Measurements from ENCODE around the gene ASIC2.

Gene ASIC2

DNA sequence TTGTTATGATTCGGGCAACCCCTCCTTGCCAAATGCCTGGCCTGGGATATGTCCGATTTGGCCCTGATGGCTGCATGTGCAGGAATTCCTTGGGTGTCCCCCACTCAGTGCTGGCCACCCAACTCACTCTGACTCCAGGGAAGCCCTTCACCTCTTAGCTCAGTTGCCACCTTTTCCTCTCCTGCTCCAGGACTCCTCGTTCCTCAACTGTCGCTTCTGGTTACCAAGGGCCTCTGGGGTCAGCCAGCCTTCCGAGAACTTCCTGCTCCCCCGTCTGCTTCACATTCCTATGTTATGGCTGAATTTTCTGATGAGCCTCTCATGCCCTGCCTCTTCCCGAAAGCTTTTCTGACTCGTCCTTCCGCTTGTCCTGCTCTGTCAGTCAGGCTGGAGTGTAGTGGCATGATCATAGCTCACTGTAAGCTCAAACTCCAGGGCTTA is 237.9 kb downstream of the ASIC2 start:
- no peak for DNase-seq

- no peak for DNase-seq
Measured at GRCh38 chr17:33054412-33054811, 238.7 kb downstream of the ASIC2 start.

GRCh38 chr17:33053676-33054075 is 239.4 kb downstream of the ASIC2 start:
- DNase-seq, result no peak

GRCh38 chr17:33052856-33053255 is 240.2 kb downstream of the ASIC2 start:
- DNase-seq, result no peak

GRCh38 chr17:33050611-33051140 is 242.4 kb downstream of the ASIC2 start:
- DNase-seq, result no peak

DNA sequence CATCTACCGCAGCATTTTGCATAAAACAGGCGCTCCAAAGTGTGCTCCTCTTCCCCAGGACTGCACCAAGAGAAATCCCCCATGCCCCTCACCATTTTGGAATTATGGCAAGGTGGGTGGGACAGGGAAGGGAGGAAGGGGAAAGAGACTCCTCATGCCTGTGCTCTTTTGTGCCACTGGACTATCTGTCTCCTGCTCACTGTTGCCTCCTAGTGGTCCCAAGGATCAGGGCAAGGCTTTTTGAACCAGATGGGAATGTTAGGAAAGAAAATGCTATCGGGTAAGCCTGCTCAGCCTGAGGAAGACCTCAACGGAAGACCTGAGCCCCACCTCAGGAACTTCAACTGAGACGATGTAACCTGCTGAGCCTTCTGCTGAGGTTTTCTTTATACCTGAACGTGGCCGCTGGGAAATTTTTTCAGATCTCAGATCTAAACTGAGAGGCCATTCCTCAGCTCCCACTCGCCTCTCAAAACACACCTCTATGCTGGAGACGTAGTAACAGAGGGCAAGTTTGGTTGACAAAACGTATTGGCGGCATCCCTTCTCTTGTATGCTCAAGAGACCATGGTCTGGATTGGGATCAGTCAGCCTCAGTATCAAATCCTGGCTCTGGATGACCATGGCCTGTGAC is 243.2 kb downstream of the ASIC2 start:
- DNase-seq, result peak; percentile 53

DNA sequence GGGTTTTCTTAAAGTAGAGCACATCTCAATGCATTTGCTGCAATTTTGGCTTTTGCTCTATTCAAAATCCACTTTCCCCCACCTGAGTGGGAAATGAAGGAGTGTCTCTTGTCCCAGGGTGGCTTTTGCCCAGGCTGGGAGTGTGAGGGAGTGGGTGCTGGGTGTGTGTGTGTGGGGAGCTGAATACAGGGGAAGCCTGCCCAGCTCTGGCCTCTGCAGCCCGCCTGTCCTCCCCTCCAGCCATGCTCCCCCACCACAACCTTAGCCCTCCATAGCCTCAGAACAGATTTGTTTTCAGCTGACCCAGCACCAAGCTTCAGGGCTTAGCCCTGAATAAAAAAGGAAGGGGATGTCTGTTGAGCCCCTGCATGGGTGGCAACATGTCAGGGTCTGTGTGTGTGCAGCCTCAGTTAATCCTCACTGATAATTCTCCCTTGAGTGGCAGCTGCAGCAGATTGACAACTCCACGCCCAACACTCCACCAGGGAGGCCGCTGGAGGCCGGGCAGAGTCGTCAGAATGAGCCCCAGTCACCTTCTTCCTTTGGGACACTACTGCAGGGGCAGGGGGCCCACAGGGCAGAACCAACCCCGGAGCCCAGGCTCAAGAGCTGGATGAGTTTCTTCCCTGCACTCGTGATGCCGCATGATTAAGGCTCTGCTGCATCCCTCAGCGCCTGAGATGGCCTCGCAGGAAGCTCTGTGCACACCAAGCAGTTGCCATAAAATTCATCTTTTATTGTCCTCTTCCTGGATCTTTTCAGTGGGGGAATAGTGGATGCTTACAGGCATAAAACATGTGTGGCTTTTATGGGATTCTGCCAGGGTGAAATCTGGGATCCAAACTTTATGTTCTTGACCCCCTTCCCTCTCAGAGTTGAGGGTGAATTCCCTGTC is 246.5 kb downstream of the ASIC2 start:
- DNase-seq, result no peak

GRCh38 chr17:33045216-33045615 is 247.9 kb downstream of the ASIC2 start:
- DNase-seq, result no peak

- no peak for DNase-seq
Measured at GRCh38 chr17:33044771-33045170, 248.3 kb downstream of the ASIC2 start.

DNA sequence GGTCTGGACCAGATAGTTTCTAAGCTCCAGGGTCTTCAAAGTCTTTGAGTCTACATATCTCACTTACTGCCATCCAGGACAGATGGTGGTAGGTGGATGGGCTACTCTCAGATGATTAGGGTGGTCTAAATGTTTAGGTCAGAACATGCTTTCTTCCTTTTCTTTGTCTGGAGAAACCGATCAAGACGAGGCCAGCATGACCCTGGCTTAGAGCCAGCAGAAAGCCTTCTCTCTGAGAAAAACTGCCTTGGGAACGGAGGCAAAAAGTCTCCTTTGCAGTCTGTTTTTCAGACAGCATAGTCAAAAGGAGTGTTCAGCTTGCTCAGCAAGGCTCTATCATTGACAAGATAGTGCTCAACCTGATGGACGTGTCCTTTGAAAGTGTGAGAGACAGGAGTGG is 252.6 kb downstream of the ASIC2 start:
- DNase-seq, result no peak

- DNase-seq, result no peak
Measured at GRCh38 chr17:33039874-33040273, 253.2 kb downstream of the ASIC2 start.

DNA sequence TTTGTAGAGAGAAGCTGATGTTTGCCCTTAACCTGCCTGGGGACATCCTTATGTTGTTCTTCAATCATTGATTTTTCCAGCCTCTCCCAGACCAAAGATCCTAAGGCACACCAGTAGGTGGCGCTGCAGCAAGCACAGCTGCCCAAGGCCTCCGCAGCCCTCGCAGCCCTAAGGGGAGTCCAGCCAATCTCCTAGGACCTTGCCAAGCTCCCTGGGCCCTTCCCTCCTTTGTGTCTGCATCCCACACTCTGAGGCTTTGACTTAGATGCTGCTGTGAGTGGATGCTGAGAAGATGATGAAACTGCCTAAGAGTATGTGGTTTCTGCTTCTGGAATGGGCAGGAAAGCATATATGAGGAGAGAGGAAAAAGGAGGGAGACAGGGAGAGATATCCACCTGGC is 254.4 kb downstream of the ASIC2 start:
- DNase-seq, result peak; percentile 50

DNA sequence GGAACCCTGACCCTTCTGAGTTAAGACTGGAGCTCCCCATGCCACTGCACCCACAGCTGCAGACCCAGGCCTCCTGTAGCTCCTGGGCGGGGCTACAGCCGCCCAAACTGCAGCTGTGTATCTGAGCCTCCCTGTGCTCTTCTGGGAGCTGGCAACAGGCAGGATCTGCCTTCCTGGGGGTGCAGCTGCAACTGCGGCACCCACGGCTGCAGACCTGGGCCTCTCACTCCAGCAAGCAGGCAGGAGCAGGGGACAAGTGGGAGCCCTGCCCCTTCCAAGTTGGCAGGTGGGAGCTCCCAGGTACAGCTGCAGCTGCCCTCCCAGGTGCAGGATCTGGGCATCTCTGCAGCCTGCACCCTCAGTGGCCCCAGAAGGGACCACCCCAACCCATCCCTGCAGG is 259.9 kb downstream of the ASIC2 start:
- DNase-seq, result no peak

GRCh38 chr17:33028778-33029177 is 264.3 kb downstream of the ASIC2 start:
- no peak for DNase-seq

DNA sequence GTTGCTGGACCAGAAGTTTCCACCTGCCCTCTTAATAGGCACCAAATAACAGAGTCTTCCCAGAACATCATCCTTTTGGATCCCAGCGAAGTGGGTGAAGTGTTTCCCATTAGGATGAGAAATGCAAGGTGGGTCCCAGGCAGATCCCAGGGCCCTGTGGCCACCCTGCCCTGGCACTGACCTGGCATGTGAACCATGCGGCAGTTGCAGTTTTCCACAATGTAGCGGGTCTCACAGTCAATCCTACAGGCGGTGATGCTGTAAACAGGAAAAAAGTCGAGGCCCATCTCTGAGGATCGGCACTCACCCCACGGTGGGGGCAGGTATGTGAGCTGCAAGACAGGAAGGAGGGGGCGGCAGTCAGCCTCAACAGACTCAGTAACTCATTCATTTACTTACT is 265.0 kb downstream of the ASIC2 start:
- no peak for DNase-seq

- no peak for DNase-seq
Measured at GRCh38 chr17:33024688-33025486, 268.2 kb downstream of the ASIC2 start.

DNA sequence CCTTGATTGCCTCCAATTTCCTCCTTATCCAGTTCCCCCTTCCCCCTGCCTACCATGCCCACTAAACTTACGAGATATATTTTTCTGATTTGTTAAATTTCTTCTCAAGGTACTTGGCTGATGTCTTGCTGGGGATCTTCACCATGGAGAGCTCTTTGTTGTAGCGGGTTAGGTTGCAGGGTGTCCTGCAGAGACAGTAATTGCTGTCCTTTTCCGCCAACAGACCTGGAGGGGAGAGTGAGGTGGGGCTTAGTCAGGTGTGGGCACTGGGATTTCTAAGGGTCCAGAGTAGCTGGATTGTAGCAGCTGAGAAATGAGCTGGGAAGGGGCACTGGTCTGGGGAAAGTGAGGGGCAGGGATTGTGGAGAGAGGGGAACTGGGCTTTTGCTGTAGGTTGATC is 269.3 kb downstream of the ASIC2 start:
- no peak for DNase-seq

- peak; percentile 13 for DNase-seq
Measured at GRCh38 chr17:33021731-33022408, 271.2 kb downstream of the ASIC2 start.

GRCh38 chr17:33019161-33019890 is 273.8 kb downstream of the ASIC2 start:
- no peak for DNase-seq

DNA sequence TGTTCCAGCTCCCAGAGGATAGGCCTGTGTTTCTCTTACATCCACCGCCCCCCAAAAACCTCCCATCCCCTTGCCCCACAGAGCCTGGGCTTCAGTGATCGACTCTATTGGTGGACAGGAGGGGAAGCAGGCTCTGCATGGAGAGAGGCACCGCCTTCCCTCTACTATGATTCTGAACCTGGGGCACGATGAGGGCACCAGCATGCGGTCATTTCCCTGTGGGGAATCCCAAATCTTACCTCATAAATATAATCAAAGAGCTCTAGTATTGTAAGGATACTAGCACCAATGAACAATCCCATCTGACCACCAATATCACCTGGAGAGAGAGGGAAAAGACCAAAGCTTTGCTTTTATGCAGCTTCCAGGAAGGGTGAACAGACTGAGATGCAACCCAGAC is 275.7 kb downstream of the ASIC2 start:
- no peak for DNase-seq

DNA sequence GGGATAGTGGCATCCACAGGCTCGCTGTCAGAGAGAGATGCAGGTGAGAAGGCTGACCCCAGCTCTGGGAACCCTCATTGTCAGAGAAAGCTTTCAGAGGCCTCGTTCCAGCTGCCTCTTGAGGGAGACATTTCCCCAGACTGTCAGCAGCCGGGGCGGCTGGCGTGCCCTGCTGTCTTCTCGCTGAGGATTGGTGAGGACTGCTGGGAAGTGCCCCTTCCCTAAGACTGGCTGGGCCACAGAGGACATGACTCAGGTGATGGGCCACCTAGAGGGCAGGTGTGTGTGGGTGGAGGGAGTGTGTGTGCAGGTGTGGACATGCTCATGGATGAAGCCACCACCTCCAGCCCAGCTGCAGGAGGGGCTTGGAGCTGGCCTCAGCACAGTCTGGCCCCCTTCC is 276.2 kb downstream of the ASIC2 start:
- DNase-seq, result no peak
